Ovary (tissue), 9 donors: ENCODE data around the gene ID3. TPM values are rescaled to one million over a fixed set of nuclear protein-coding genes. Genes with fewer than 3 reads are reported as not detected.

Experiments used
- DNase-seq, 5 donors: peaks; one replicate each; pipeline ENCODE4 v3.0.0-alpha.2; 2019 to 2020
- H3K27ac ChIP-seq, 2 donors: fragments of 200-600 bp; one replicate each; pipeline versions ENCODE4 v1.5.1 to v1.8.0; 2019 to 2022
- H3K27me3 ChIP-seq: fragments of 200-600 bp; one replicate; pipeline ENCODE4 v1.8.0; 2022
- H3K36me3 ChIP-seq: fragments of 200-600 bp; sonication (generic); one replicate; pipeline ENCODE4 v1.5.1; 2019
- H3K4me1 ChIP-seq: one replicate; pipeline ENCODE4 v1.8.1; 2013; ENCODE audit warnings: mild to moderate bottlenecking, moderate library complexity; ENCODE audit not compliant: insufficient read depth
- H3K4me3 ChIP-seq: fragments of 200-600 bp; sonication (generic); one replicate; pipeline ENCODE4 v1.5.1; 2017
- H3K9me3 ChIP-seq, 2 donors: fragments of 200-600 bp in 1 of 2; sonication (generic) in 1 of 2; one replicate each; pipeline versions ENCODE4 v1.5.1 to v1.8.1; 2013 to 2019; ENCODE audit warnings: mild to moderate bottlenecking in 1 of 2, moderate library complexity in 1 of 2
- EP300 ChIP-seq: sonication (generic); formaldehyde crosslinking; IDR thresholded peaks from one replicate; pipeline ENCODE4 v1.6.1; 2017; ENCODE audit warnings: antibody characterized with exemption
- POLR2A ChIP-seq: fragments of 450-650 bp; IDR thresholded peaks from one replicate; pipeline ENCODE4 v1.6.1; 2017; ENCODE audit warnings: antibody characterized with exemption, mild to moderate bottlenecking, moderate library complexity
- WGBS, 3 donors: extraction: QIAGEN DNeasy Blood & Tissue Kit in 1 of 3; methylation state at CpG; one replicate each; pipeline versions ENCODE4 v1.1.5 to v1.1.7; 2013 to 2017; 5-methylcytosine and 5-hydroxymethylcytosine counted together
- intact Hi-C, 4 donors: fragments of 100-400 bp; cut with DNase I; formaldehyde crosslinking; loops; one replicate each; pipeline versions ENCODE4 v1.11.0 to v1.15.1; 2022 to 2023
- polyA plus RNA-seq, 2 donors: library from polyadenylated mRNA; stranded (reverse); fragments of 200-250 nt in 1 of 2; fragments of 350-450 nt in 1 of 2; fragmentation: Illumina TruSeq in 1 of 2; extraction: RNeasy Lipid Tissue Mini Kit (QIAGEN cat#74804) in 1 of 2; gene quantifications; one replicate each; pipeline ENCODE4 v1.2.3, GENCODE V29; 2013 to 2014
- total RNA-seq, 7 donors: library from RNA; depleted of rRNA in 2 of 7; stranded (reverse); fragments of >200 nt in 2 of 7; fragmentation: NEBNext Ultra II Directional in 3 of 7; extraction: Animal tissue kit (Norgen Biotek cat#: 25700) in 3 of 7; gene quantifications; one replicate each; pipeline versions ENCODE4 v1.1.0 to v1.2.4, GENCODE V29; 2016 to 2023
- TF ChIP-seq, protein P1 (sequence below), 3 donors: fragments of 450-650 bp in 2 of 3; fragments of 200-600 bp in 1 of 3; IDR thresholded peaks; one replicate each; pipeline versions ENCODE4 v1.5.1 to v1.8.0; 2016 to 2022; ENCODE audit warnings: antibody characterized with exemption in 3 of 3, mild to moderate bottlenecking in 1 of 3
- donor health status: DM: no; HTN: no; CAD: no; lungs with moderate emphysema.
- donor health status: DM: no; HTN: no; CAD: no.
- donor health status: Bipolar disorder and iron deficiency.
- donor health status: DM: yes; HTN: yes; CAD: no.
- donor health status: DM: no; HTN: no; CAD: no.
- donor health status: DM: yes; HTN: yes; CAD: no.

The ID3 gene
- total and polyA plus RNA-seq, 9 donors = 37.9 to 274 (median 143) TPM

GRCh38 chr1:23558140-23558871 is 995 bp downstream of the ID3 start:
- Histone ChIP-seq H3K36me3 (no peaks in the 10 kb centered on the region), H3K9me3 (no peaks in the 10 kb centered on the region), H3K4me3 (peak overlapping the region; percentile 76), H3K27me3 (no peaks in the 10 kb centered on the region), H3K27ac (peak overlapping the region; percentile 24 to 85), H3K4me1 (peaks cover 24% of the 10 kb centered on the region)
- WGBS, 3 donors = 2 to 3% (median 2%) methylated on average over 31 to 34 of the region's 34 CpGs
- intact Hi-C loops = no loop called here
- TF ChIP-seq, protein P1, sequence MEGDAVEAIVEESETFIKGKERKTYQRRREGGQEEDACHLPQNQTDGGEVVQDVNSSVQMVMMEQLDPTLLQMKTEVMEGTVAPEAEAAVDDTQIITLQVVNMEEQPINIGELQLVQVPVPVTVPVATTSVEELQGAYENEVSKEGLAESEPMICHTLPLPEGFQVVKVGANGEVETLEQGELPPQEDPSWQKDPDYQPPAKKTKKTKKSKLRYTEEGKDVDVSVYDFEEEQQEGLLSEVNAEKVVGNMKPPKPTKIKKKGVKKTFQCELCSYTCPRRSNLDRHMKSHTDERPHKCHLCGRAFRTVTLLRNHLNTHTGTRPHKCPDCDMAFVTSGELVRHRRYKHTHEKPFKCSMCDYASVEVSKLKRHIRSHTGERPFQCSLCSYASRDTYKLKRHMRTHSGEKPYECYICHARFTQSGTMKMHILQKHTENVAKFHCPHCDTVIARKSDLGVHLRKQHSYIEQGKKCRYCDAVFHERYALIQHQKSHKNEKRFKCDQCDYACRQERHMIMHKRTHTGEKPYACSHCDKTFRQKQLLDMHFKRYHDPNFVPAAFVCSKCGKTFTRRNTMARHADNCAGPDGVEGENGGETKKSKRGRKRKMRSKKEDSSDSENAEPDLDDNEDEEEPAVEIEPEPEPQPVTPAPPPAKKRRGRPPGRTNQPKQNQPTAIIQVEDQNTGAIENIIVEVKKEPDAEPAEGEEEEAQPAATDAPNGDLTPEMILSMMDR (IDR thresholded peaks at IDR 0.05) = no peak
- TF ChIP-seq EP300 (no peak), POLR2A (no peak)
- DNase-seq = peak; percentile 56 to 79 (median 67)

DNA sequence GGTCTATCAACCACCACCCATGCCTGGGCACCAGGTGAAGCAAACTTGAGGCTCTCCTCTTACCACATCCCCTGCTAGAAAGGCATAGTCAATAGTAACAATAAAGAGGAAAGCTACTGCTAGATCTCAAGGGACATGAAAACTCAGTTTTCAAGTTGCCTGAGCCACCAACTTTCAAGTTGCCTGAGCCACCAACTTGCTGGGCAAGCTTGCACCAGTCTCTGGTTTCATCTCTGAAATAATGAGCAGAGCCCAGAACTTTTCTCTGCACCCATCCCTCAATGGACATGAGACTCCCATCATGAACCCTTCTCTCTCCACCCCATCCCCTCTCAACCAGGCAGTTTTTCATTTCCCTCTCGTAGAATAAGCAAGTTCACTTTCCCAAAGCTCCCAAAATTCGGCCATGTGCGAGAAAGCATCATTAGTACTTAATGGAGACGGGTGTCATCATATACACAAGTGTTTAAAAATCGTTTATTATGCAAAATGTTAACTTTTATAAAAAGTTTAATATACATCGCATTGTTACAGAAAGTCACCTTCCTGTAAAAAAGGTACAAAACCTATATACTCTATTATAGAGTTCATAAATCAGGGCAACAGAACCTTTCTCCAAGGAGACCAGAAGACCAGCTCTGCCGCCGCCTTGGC is 1.7 kb downstream of the ID3 start:
- H3K4me1 ChIP-seq = peaks cover 24% of the 10 kb centered on the region
- peak overlapping the region; percentile 24 to 85 for H3K27ac ChIP-seq
- TF ChIP-seq POLR2A = no peak
- no peak for TF ChIP-seq EP300
- TF ChIP-seq, protein P1 (IDR thresholded peaks at IDR 0.05) = no peak
- H3K36me3 ChIP-seq = no peaks in the 10 kb centered on the region
- WGBS, 3 donors = 45 to 50% (median 48%) methylated on average over 8 of the region's 8 CpGs
- H3K9me3 ChIP-seq = no peaks in the 10 kb centered on the region
- peak overlapping the region; percentile 76 for H3K4me3 ChIP-seq
- intact Hi-C loops = no loop called here
- no peak for DNase-seq
- H3K27me3 ChIP-seq = no peaks in the 10 kb centered on the region

- WGBS, 3 donors = 67 to 77% (median 73%) methylated on average over 4 of the region's 4 CpGs
- H3K4me1 ChIP-seq = peaks cover 24% of the 10 kb centered on the region
- intact Hi-C loops = no loop called here
Measured at GRCh38 chr1:23556635-23557470, 2.4 kb downstream of the ID3 start.

More at GRCh38 chr1:23556635-23557470, 2.4 kb downstream of the ID3 start:
- TF ChIP-seq POLR2A = no peak
- TF ChIP-seq EP300 = no peak
- TF ChIP-seq, protein P1 (IDR thresholded peaks at IDR 0.05) = no peak
- Histone ChIP-seq H3K36me3 (no peaks in the 10 kb centered on the region), H3K27ac (peak overlapping the region in 1 of 2 donors; percentile 85), H3K4me3 (peak overlapping the region; percentile 76), H3K9me3 (no peaks in the 10 kb centered on the region), H3K27me3 (no peaks in the 10 kb centered on the region)
- no peak for DNase-seq
